ENCODE measurements around the gene PRSS36. TPM values are rescaled to one million over a fixed set of nuclear protein-coding genes. Genes with fewer than 3 reads are reported as not detected.
"Not testable (repeated sequence)": the region's sequence is repeated elsewhere in the genome, so short reads cannot be mapped to it uniquely, and the experiment has no call there.

The PRSS36 gene
- 1.1 and 2.1 TPM in 2 replicates for total RNA-seq

GRCh38 chr16:31149894-31150890, at the start of gene PRSS36:
TSS of gene PRSS36 (minus strand) at chr16:31150066. CDS start at chr16:31150035, 31 bp downstream.
- intact Hi-C loops (cut with micrococcal nuclease), result no loop called here

- intact Hi-C loops (cut with micrococcal nuclease), result loop anchor here (2.0 to 5.0 kb wide), 6 partner anchors 59 to 669 kb away; partner anchors contain the start of genes ARMC5 and ITGAM
Observed at GRCh38 chr16:31199430-31200041, 49.7 kb upstream of the PRSS36 start.

- intact Hi-C loops (cut with micrococcal nuclease), result no loop called here
Observed at GRCh38 chr16:31198207-31198882, 48.5 kb upstream of the PRSS36 start.

GRCh38 chr16:31196324-31197088, 46.6 kb upstream of the PRSS36 start:
- intact Hi-C loops (cut with micrococcal nuclease), result no loop called here

- intact Hi-C loops (cut with micrococcal nuclease), result not testable (repeated sequence)
Observed at GRCh38 chr16:31195861-31196260, 46.0 kb upstream of the PRSS36 start.

- intact Hi-C loops (cut with micrococcal nuclease), result no loop called here
Observed at GRCh38 chr16:31194898-31195297, 45.0 kb upstream of the PRSS36 start.

- intact Hi-C loops (cut with micrococcal nuclease), result no loop called here
Observed at GRCh38 chr16:31193874-31194273, 44.0 kb upstream of the PRSS36 start.

- intact Hi-C loops (cut with micrococcal nuclease), result loop anchor here (1.0 kb wide), 1 partner anchor 8 kb away; no protein-coding TSS in a partner anchor
Observed at GRCh38 chr16:31192856-31193642, 43.2 kb upstream of the PRSS36 start.

- intact Hi-C loops (cut with micrococcal nuclease), result loop anchor here (1.0 kb wide), 1 partner anchor 9 kb away; no protein-coding TSS in a partner anchor
Observed at GRCh38 chr16:31191697-31192428, 42.0 kb upstream of the PRSS36 start.

- intact Hi-C loops (cut with micrococcal nuclease), result no loop called here
Observed at GRCh38 chr16:31190818-31191444, 41.1 kb upstream of the PRSS36 start.

GRCh38 chr16:31190061-31190460, 40.2 kb upstream of the PRSS36 start:
- intact Hi-C loops (cut with micrococcal nuclease), result no loop called here

GRCh38 chr16:31189412-31189778, 39.5 kb upstream of the PRSS36 start:
- intact Hi-C loops (cut with micrococcal nuclease), result loop anchor here (5.0 kb wide), 2 partner anchors 108 to 253 kb away; partner anchors contain the start of gene ZNF843

- intact Hi-C loops (cut with micrococcal nuclease), result loop anchor here (5.0 kb wide), 2 partner anchors 109 to 254 kb away; partner anchors contain the start of gene ZNF843
Observed at GRCh38 chr16:31188450-31189411, 38.9 kb upstream of the PRSS36 start.

- intact Hi-C loops (cut with micrococcal nuclease), result loop anchor here (5.0 kb wide), 2 partner anchors 110 to 255 kb away; partner anchors contain the start of gene ZNF843
Observed at GRCh38 chr16:31187808-31188189, 37.9 kb upstream of the PRSS36 start.

- intact Hi-C loops (cut with micrococcal nuclease), result loop anchor here (5.0 kb wide), 2 partner anchors 110 to 255 kb away; partner anchors contain the start of gene ZNF843
Observed at GRCh38 chr16:31186930-31187807, 37.3 kb upstream of the PRSS36 start.

GRCh38 chr16:31186176-31186575, 36.3 kb upstream of the PRSS36 start:
- intact Hi-C loops (cut with micrococcal nuclease), result loop anchor here (5.0 kb wide), 2 partner anchors 111 to 256 kb away; partner anchors contain the start of gene ZNF843

Data from T-helper 1 cell treated with Interleukin-12 subunit alpha and Interleukin-12 subunit beta and Interleukin-4 antibody, amounts not matched to agents 30 ng/mL and 1 ng/mL, for 36 hours (primary cell).